ENCODE data around the gene PAAF1.

PAAF1 gene

DNA sequence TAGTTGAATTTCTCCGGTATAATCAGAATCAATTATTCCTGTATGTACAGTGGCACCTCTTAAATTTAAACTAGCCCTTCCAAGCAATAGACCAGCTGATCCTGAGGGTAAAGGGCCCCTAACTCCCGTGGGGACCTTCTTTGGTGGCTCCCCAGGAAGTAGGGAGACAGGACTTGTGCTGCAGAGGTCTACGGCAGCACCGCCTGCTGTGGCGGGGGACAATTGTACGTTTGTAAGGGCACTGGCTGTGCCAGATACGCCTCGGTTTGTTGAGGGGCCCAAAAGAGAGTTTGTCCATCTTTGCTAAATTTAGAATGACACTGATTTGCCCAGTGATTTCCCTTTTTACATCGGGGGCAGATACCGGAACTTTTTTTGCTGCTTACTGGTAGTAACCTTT, 68.1 kb downstream of the PAAF1 start:
- Histone ChIP-seq H3K27ac (ENCODE audit: low read depth, low read length, severe bottlenecking) (no peak overlapping the region), H3K9me3 (ENCODE audit: control insufficient read depth, low read length) (peaks cover 17% of the 10 kb centered on the region), H3K4me1 (ENCODE audit: control insufficient read depth, insufficient read depth, low read length, poor library complexity, severe bottlenecking) (no peaks in the 10 kb centered on the region), H3K4me3 (ENCODE audit: extremely low read depth, insufficient read depth, low read length, poor library complexity, severe bottlenecking) (no peak overlapping the region), H3K36me3 (ENCODE audit: control insufficient read depth, insufficient read depth, low read length) (no peaks in the 10 kb centered on the region)
- 89 to 94% methylated on average over 7 to 9 of the region's 10 CpGs for WGBS, 2 experiments (ENCODE audit: insufficient coverage in 2 of 2)

DNA sequence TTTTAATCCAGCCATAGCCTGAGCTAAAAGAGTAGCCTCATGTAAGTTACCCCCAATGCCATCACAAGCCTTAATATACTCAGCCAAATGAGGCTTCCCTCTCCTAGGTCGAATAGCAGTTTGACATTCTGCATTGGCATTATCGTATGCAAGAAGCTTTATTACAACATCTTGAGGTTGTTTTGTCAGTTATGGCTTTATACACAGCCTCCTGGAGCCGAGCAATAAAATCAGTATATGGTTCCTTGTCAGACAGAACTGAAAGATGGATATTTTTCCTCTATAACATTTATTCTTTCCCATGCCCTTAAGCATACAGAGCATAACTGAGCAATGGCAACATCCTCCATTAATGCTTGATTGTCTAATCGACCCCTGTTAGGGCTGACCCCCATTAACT, 68.6 kb downstream of the PAAF1 start:
- Histone ChIP-seq H3K4me1 (ENCODE audit: control insufficient read depth, insufficient read depth, low read length, poor library complexity, severe bottlenecking) (no peaks in the 10 kb centered on the region), H3K27ac (ENCODE audit: low read depth, low read length, severe bottlenecking) (no peak overlapping the region), H3K9me3 (ENCODE audit: control insufficient read depth, low read length) (peaks cover 17% of the 10 kb centered on the region), H3K36me3 (ENCODE audit: control insufficient read depth, insufficient read depth, low read length) (no peaks in the 10 kb centered on the region), H3K4me3 (ENCODE audit: extremely low read depth, insufficient read depth, low read length, poor library complexity, severe bottlenecking) (no peak overlapping the region)
- WGBS, 2 experiments (ENCODE audit: insufficient coverage in 2 of 2), result 83% methylated on average over 4 of the region's 4 CpGs; no CpG with 5 or more reads in 1 of the 2 experiments

DNA sequence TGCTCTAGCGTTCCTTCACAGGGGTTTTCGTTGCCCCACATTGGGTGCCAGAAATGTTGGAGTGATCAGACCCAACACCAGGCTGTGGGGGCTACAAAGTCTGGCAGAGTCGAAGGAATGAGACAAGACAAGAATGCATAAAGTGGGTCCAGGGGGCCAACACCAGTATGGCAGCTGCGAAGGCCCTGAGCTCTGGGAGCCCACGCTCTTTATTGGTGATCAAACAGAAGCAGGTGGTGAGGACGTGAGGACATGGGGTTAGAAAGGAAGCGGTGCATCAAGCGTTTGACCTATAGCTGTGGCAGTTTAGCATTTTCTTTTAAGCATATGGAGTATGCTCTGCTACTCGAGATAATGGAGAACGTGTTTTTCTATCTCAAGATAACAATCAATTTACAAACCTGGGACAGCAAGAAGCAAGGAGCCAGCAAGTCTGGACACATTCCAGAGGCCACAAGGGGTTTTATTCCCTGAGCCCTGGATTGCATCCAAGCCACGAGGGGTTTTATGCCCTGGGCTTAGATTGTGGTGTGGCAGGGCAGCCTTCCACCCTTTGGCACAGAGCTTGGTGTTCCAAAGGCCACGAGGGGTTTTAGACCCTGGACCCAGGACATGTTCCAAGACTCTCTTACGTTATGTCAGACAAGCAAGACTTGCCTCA, 70.1 kb downstream of the PAAF1 start:
- 89 to 93% methylated on average over 9 to 12 of the region's 13 CpGs for WGBS, 2 experiments (ENCODE audit: insufficient coverage in 2 of 2)
- H3K36me3 ChIP-seq (ENCODE audit: control insufficient read depth, insufficient read depth, low read length), result no peaks in the 10 kb centered on the region
- H3K4me3 ChIP-seq (ENCODE audit: extremely low read depth, insufficient read depth, low read length, poor library complexity, severe bottlenecking), result no peak overlapping the region

DNA sequence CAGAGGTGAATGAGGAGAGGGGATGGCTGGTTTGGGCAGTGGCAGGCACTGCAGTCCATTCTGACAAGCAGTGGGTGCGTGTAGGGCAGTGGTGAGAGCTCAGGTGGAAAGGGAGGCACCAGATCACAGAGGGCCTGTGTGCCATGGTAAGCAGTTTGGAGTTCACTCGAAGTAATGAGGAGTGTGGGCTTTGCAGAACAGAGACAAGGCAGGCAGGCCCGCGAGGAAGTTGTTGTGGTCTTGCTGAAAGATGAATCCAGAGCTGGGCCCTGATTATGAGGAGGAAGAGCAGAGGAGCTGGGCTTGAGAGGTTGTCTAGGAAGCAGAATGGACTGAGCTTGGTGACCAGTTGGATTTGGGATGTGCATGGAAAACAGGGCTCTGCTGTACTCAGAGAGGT, 72.4 kb downstream of the PAAF1 start:
- no peak overlapping the region for H3K4me3 ChIP-seq (ENCODE audit: extremely low read depth, insufficient read depth, low read length, poor library complexity, severe bottlenecking)
- no peaks in the 10 kb centered on the region for H3K4me1 ChIP-seq (ENCODE audit: control insufficient read depth, insufficient read depth, low read length, poor library complexity, severe bottlenecking)
- no peak overlapping the region for H3K27ac ChIP-seq (ENCODE audit: low read depth, low read length, severe bottlenecking)
- whole genome bisulfite sequencing, 2 experiments (ENCODE audit: insufficient coverage in 2 of 2), result 91 to 94% methylated on average over 4 of the region's 4 CpGs
- H3K36me3 ChIP-seq (ENCODE audit: control insufficient read depth, insufficient read depth, low read length), result no peaks in the 10 kb centered on the region
- peaks cover 6% of the 10 kb centered on the region for H3K9me3 ChIP-seq (ENCODE audit: control insufficient read depth, low read length)

More for the DNA sequence above, 70.1 kb downstream of the PAAF1 start:
- H3K4me1 ChIP-seq (ENCODE audit: control insufficient read depth, insufficient read depth, low read length, poor library complexity, severe bottlenecking), result no peaks in the 10 kb centered on the region
- H3K9me3 ChIP-seq (ENCODE audit: control insufficient read depth, low read length), result peaks cover 9% of the 10 kb centered on the region
- no peak overlapping the region for H3K27ac ChIP-seq (ENCODE audit: low read depth, low read length, severe bottlenecking)

DNA sequence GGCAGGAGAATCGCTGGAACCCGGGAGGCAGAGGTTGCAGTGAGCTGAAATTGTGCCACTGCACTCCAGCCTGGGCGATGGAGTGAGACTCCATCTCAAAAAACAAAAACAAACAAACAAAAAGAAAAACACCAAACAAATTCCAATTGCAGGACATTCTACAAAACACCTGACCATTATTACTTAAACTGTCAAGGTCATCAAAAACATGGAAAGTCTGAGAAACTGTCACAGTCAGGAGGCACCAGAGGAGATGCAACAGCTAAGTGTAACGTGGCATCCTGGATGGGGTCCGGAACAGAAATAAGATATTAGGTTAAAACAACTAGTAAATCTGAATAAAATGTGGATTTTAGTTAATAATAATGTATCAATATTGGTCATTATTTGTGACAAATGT, 73.1 kb downstream of the PAAF1 start:
- Histone ChIP-seq H3K4me1 (ENCODE audit: control insufficient read depth, insufficient read depth, low read length, poor library complexity, severe bottlenecking) (no peaks in the 10 kb centered on the region), H3K27ac (ENCODE audit: low read depth, low read length, severe bottlenecking) (no peak overlapping the region), H3K4me3 (ENCODE audit: extremely low read depth, insufficient read depth, low read length, poor library complexity, severe bottlenecking) (no peak overlapping the region), H3K9me3 (ENCODE audit: control insufficient read depth, low read length) (peaks cover 6% of the 10 kb centered on the region), H3K36me3 (ENCODE audit: control insufficient read depth, insufficient read depth, low read length) (no peaks in the 10 kb centered on the region)
- 78 to 100% methylated on average over 3 to 4 of the region's 5 CpGs for WGBS, 2 experiments (ENCODE audit: insufficient coverage in 2 of 2)

DNA sequence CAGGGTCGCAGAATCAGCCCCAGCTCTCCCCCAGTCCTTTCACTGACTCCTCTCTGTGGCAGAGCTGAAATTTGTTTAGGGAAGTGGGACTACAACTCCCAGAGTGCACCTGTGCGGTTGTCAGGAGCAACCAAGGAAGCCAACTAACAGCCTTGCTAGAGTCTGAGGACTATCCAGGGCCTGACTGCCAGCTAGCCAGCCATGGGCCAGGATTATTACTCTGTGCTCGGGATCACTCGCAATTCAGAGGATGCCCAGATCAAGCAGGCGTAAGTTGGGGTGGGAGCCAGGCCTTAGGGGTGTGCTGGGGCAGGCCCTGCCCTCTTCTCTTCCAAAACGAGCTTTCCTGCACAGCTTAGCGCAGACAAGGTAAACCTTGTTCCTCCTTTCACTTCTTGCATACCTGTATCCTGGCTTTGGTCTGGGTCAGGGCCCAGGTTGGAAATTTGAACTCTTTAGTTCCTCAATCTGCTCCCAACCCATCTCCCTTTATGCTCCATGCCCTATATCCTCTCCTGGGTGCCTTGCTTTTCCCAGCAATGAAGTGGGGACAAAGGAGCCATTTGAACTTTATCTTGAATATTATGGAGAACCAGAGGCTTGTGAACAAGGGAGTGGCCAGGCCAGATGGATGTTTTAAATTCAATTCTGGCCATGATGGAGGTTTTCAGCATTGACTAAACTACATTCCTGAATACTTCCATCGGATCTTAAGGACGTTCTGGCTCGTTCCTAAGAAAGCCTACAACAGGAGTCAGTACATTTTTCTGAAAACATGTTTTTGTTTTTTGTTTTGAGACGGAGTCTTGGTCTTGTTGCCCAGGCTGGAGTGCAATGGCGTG, 74.3 kb downstream of the PAAF1 start, which contains the start of gene DNAJB13:
DNAJB13 (plus strand) TSS at position 158 of the 842 bp plus-strand sequence; CDS start at position 202, 44 bp downstream.
- Histone ChIP-seq H3K27ac (ENCODE audit: low read depth, low read length, severe bottlenecking) (no peak within 1 kb of the TSS), H3K4me3 (ENCODE audit: extremely low read depth, insufficient read depth, low read length, poor library complexity, severe bottlenecking) (no peak within 1 kb of the TSS)
- WGBS, 2 experiments (ENCODE audit: insufficient coverage in 2 of 2), result 69 to 79% methylated on average over 10 to 11 of the region's 12 CpGs

DNA sequence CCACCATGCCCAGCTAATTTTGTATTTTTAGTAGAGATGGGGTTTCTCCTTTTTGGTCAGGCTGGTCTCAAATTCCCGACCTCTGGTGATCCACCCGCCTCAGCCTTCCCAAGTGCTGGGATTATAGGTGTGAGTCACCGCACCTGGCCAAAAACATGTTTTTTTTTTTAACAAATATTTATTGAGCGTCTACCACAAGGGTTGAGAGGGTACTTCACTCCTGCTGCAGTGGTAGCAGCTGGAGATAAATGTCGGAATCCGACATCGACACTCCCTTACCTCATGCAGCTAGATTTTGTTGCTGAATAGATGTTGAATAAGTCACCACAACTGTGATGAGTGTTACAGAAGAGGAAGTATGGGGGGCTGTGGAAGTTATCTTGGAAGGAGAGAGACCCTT, 75.0 kb downstream of the PAAF1 start:
- no peak overlapping the region for H3K4me3 ChIP-seq (ENCODE audit: extremely low read depth, insufficient read depth, low read length, poor library complexity, severe bottlenecking)
- no peak overlapping the region for H3K27ac ChIP-seq (ENCODE audit: low read depth, low read length, severe bottlenecking)
- no peaks in the 10 kb centered on the region for H3K36me3 ChIP-seq (ENCODE audit: control insufficient read depth, insufficient read depth, low read length)
- WGBS, 2 experiments (ENCODE audit: insufficient coverage in 2 of 2), result 90% methylated on average over 5 of the region's 7 CpGs; no CpG with 5 or more reads in 1 of the 2 experiments
- H3K4me1 ChIP-seq (ENCODE audit: control insufficient read depth, insufficient read depth, low read length, poor library complexity, severe bottlenecking), result peaks cover 6% of the 10 kb centered on the region
- peaks cover 6% of the 10 kb centered on the region for H3K9me3 ChIP-seq (ENCODE audit: control insufficient read depth, low read length)

More for the DNA sequence above, 74.3 kb downstream of the PAAF1 start, which contains the start of gene DNAJB13:
- H3K36me3 ChIP-seq (ENCODE audit: control insufficient read depth, insufficient read depth, low read length), result no peaks in the 10 kb centered on the region
- H3K9me3 ChIP-seq (ENCODE audit: control insufficient read depth, low read length), result peaks cover 6% of the 10 kb centered on the region
- peaks cover under 1% of the 10 kb centered on the region for H3K4me1 ChIP-seq (ENCODE audit: control insufficient read depth, insufficient read depth, low read length, poor library complexity, severe bottlenecking)

DNA sequence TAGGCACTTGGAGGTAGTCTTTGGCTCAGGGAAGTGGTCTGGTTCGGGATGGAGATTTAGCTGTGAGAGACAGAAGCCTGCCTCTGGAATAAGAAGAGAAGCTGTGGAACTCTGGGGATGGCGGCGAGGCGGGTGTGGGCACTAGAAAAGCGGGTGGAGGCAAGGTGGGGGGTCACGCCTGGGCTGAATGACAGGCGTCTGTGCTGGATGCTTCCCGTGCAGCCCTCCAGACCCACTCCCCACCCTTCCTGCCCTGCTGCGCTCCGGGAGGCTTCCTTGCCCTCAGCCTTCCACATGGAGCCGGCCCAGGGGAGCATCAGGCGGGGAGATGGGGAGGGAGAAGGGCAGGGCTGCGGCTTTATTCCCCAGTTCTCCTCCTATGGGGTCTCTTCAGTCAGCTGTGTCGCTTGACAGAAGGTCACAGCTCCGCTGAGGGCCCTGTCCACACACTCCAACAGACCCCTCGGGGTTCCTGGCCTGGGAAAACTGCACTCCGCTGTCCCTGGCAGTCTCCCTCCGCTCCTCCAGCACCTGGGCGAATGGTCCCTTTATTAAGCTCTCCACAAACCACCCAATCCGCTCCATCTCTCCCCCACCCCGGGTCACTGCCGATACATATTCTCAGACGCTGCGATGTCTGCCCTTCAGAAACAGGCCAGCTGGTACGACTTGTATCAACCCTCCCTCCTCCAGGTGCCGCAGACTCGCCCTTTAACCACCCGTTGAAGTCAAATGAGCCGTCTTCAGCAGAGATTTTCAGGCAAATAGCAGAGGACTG, 80.3 kb downstream of the PAAF1 start:
- Histone ChIP-seq H3K27ac (ENCODE audit: low read depth, low read length, severe bottlenecking) (no peak overlapping the region), H3K36me3 (ENCODE audit: control insufficient read depth, insufficient read depth, low read length) (no peaks in the 10 kb centered on the region), H3K4me1 (ENCODE audit: control insufficient read depth, insufficient read depth, low read length, poor library complexity, severe bottlenecking) (peaks cover 6% of the 10 kb centered on the region), H3K9me3 (ENCODE audit: control insufficient read depth, low read length) (no peaks in the 10 kb centered on the region), H3K4me3 (ENCODE audit: extremely low read depth, insufficient read depth, low read length, poor library complexity, severe bottlenecking) (no peak overlapping the region)
- WGBS, 2 experiments (ENCODE audit: insufficient coverage in 2 of 2), result 87 to 90% methylated on average over 19 to 21 of the region's 29 CpGs

DNA sequence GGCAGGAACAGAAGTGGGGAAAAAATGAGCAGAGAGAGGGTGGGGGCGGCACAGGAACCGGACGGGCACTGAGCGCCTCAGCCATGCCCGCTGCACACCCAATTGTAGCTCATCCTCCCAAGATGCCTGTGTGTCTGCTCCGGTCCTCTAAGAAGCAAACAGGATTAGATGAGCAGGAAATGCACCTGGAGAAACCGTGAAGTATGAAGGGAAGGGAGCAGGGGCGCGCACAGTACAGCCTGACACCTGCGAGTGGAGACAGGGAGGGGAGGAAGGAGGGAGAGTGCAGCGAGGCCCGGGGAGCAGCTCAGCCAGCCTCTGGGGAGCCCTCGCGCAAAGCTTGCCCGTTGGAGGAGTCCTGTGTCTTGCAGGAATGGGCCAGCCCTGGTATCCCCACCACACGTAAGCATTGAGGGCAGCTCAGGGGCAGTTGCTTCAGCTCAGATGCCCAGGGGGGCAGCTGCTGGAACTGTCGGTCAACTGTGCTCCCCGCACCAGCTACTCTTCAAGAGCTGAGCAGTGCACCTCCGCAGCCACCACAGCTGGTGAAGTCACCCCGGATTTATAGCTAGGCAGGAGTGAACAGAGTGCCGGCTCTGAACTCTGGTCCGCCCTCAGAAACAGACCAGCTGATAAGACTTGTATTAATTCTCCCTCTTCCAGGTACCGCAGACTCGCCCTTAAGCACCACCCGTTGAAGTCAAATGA, 81.0 kb downstream of the PAAF1 start:
- Histone ChIP-seq H3K9me3 (ENCODE audit: control insufficient read depth, low read length) (no peaks in the 10 kb centered on the region), H3K27ac (ENCODE audit: low read depth, low read length, severe bottlenecking) (no peak overlapping the region), H3K4me3 (ENCODE audit: extremely low read depth, insufficient read depth, low read length, poor library complexity, severe bottlenecking) (no peak overlapping the region), H3K36me3 (ENCODE audit: control insufficient read depth, insufficient read depth, low read length) (no peaks in the 10 kb centered on the region), H3K4me1 (ENCODE audit: control insufficient read depth, insufficient read depth, low read length, poor library complexity, severe bottlenecking) (peaks cover 6% of the 10 kb centered on the region)
- WGBS, 2 experiments (ENCODE audit: insufficient coverage in 2 of 2), result 91 to 94% methylated on average over 24 to 25 of the region's 25 CpGs

DNA sequence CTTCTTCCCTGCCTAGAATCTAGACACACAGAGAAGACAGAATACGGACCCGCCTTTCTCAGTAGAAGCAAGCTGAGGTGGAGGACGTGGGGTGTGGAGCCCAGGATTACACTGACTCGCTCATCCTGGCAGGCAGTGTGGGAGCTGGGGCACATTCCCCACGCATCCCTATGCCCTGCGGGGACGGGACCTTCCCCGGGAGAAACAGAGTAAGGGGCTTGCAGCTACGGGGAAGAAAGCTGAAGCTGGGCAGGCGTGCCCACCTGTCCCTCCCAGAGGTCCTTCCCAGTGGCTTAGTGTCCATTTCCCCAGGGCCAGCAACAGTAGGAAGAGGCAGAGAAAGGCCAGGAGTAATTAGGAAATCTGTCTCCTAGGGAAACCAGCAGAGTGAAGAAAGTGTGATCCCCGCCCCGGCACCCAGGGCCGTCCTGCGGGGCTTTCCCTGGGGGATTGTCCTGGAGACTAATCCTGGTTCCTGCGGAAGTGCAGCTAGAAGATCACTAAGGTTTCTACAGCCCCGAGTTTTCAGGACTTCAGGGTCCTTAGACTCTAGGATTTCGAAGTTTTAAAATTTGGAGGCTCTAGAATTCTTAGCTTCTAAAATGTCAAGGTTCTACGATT, 81.8 kb downstream of the PAAF1 start:
- no peak overlapping the region for H3K4me3 ChIP-seq (ENCODE audit: extremely low read depth, insufficient read depth, low read length, poor library complexity, severe bottlenecking)
- 90 to 91% methylated on average over 12 to 17 of the region's 18 CpGs for WGBS, 2 experiments (ENCODE audit: insufficient coverage in 2 of 2)
- no peak overlapping the region for H3K27ac ChIP-seq (ENCODE audit: low read depth, low read length, severe bottlenecking)

More for the DNA sequence above, 81.8 kb downstream of the PAAF1 start:
- no peaks in the 10 kb centered on the region for H3K9me3 ChIP-seq (ENCODE audit: control insufficient read depth, low read length)
- H3K36me3 ChIP-seq (ENCODE audit: control insufficient read depth, insufficient read depth, low read length), result no peaks in the 10 kb centered on the region
- peaks cover 6% of the 10 kb centered on the region for H3K4me1 ChIP-seq (ENCODE audit: control insufficient read depth, insufficient read depth, low read length, poor library complexity, severe bottlenecking)
